K562 (cell line): ENCODE results near the gene TOM1L2. TPM values are rescaled to one million over a fixed set of nuclear protein-coding genes. Genes with fewer than 3 reads are reported as not detected.

Experiments used
- ARID1B ChIP-seq: fragments of 450-650 bp; IDR thresholded peaks from 2 replicates; pipeline ENCODE4 v1.6.1; 2016; ENCODE audit warnings: antibody characterized with exemption, mild to moderate bottlenecking, inconsistent platforms
- CEBPG ChIP-seq, 3 experiments: fragments of 200-800 bp in 1 of 3; sonication (Bioruptor generic) in 1 of 3; sonication (generic) in 1 of 3; formaldehyde crosslinking in 1 of 3; IDR thresholded peaks in 2 of 3; conservative IDR thresholded peaks in 1 of 3; 2 replicates each; pipeline versions ENCODE4 v1.6.1 to v1.8.0; 2016 to 2022; ENCODE audit warnings: missing compliant biosample characterization in 2 of 3, missing genetic modification characterization in 2 of 3, mild to moderate bottlenecking in 1 of 3, missing genetic modification reagents in 1 of 3
- CEBPZ ChIP-seq: fragments of 150-350 bp; IDR thresholded peaks from 2 replicates; pipeline ENCODE4 v1.6.1; 2014; ENCODE audit warnings: low read depth, mild to moderate bottlenecking, low read length, borderline replicate concordance
- CHD2 ChIP-seq: IDR thresholded peaks from 2 replicates; pipeline ENCODE4 v1.6.1; 2011; ENCODE audit warnings: low read depth, low read length
- CREB5 ChIP-seq: fragments of 250-450 bp; sonication (Bioruptor Pico); IDR thresholded peaks from 2 replicates; pipeline ENCODE4 v1.5.0; 2020; ENCODE audit warnings: mild to moderate bottlenecking
- DLX4 ChIP-seq: fragments of 250-450 bp; sonication (Bioruptor Pico); IDR thresholded peaks from 2 replicates; pipeline ENCODE4 v1.6.1; 2021; ENCODE audit warnings: mild to moderate bottlenecking
- EGR1 ChIP-seq: fragments of 450-650 bp; conservative IDR thresholded peaks from 2 replicates; pipeline ENCODE4 v1.6.1; 2017; ENCODE audit warnings: mild to moderate bottlenecking
- ELF4 ChIP-seq: fragments of 450-650 bp; formaldehyde crosslinking; IDR thresholded peaks from 2 replicates; pipeline ENCODE4 v1.4.0; 2022; ENCODE audit warnings: missing genetic modification characterization
- EP300 ChIP-seq: IDR thresholded peaks from 2 replicates; pipeline ENCODE4 v1.6.1; 2012; ENCODE audit warnings: low read length, improper control_type of control experiment
- HNRNPL ChIP-seq: fragments of 200-400 bp; formaldehyde crosslinking; IDR thresholded peaks from 2 replicates; pipeline ENCODE4 v1.6.1; 2017; ENCODE audit warnings: low read depth, mild to moderate bottlenecking, low read length
- KLF10 ChIP-seq: fragments of 250-450 bp; sonication (Bioruptor Pico); IDR thresholded peaks from 2 replicates; pipeline ENCODE4 v1.6.1; 2021; ENCODE audit warnings: matching md5 sums
- MTA1 ChIP-seq: fragments of 450-650 bp; IDR thresholded peaks from 2 replicates; pipeline ENCODE4 v1.6.1; 2017; ENCODE audit warnings: borderline replicate concordance
- NFE2 ChIP-seq: IDR thresholded peaks from 2 replicates; pipeline ENCODE4 v1.6.1; 2014; ENCODE audit warnings: antibody characterized with exemption, low read depth
- NFIC ChIP-seq: fragments of 450-650 bp; IDR thresholded peaks from 2 replicates; pipeline ENCODE4 v1.6.1; 2017; ENCODE audit warnings: mild to moderate bottlenecking, inconsistent platforms
- NFIX ChIP-seq: fragments of 250-450 bp; sonication (Bioruptor Pico); IDR thresholded peaks from 2 replicates; pipeline ENCODE4 v1.4.0; 2020; ENCODE audit warnings: low read depth, mild to moderate bottlenecking, moderate library complexity
- PCBP1 ChIP-seq: fragments of 200-400 bp; formaldehyde crosslinking; IDR thresholded peaks from 2 replicates; pipeline ENCODE4 v1.6.1; 2018; ENCODE audit warnings: mild to moderate bottlenecking, low read depth, low read length; ENCODE audit not compliant: poor library complexity, severe bottlenecking
- PHB2 ChIP-seq: fragments of 450-650 bp; IDR thresholded peaks from 2 replicates; pipeline ENCODE4 v1.6.1; 2017; ENCODE audit warnings: low read depth
- PHTF2 ChIP-seq: fragments of 250-450 bp; sonication (Bioruptor Pico); IDR thresholded peaks from 2 replicates; pipeline ENCODE4 v1.5.0; 2021; ENCODE audit warnings: mild to moderate bottlenecking
- POLR2A ChIP-seq: fragments of 450-650 bp; conservative IDR thresholded peaks from 2 replicates; pipeline ENCODE4 v1.6.1; 2016
- RBM15 ChIP-seq: fragments of 200-400 bp; formaldehyde crosslinking; IDR thresholded peaks from 2 replicates; pipeline ENCODE4 v1.6.1; 2018; ENCODE audit warnings: mild to moderate bottlenecking, low read length, moderate library complexity; ENCODE audit not compliant: insufficient read depth
- THRAP3 ChIP-seq: fragments of 450-650 bp; IDR thresholded peaks from 2 replicates; pipeline ENCODE4 v1.6.1; 2016; ENCODE audit warnings: mild to moderate bottlenecking, inconsistent platforms, borderline replicate concordance
- TRIM24 ChIP-seq, 2 experiments: fragments of 450-650 bp; IDR thresholded peaks; 2 replicates each; pipeline ENCODE4 v1.6.1; 2016
- ZNF695 ChIP-seq: fragments of 450-650 bp; formaldehyde crosslinking; IDR thresholded peaks from 2 replicates; pipeline ENCODE4 v1.4.0; 2020; ENCODE audit warnings: mild to moderate bottlenecking, moderate library complexity
- polyA plus RNA-seq, 8 experiments: library from polyadenylated mRNA; depleted of rRNA in 4 of 8; stranded (reverse) in 5 of 8; unstranded in 3 of 8; fragments of >200 nt; fragmentation: Nextera tagmentation in 2 of 8; fragmentation: Illumina TruSeq in 1 of 8; extraction: Ambion mirVana in 2 of 8; extraction: Trizol in 1 of 8; gene quantifications; 2 replicates each; pipeline versions ENCODE4 v1.2.1 to v1.2.3, GENCODE V29; 2011 to 2014; ENCODE audit warnings: inconsistent platforms in 1 of 8, missing spikeins in 1 of 8
- total RNA-seq, 7 experiments: library from RNA; depleted of rRNA in 6 of 7; stranded (reverse); fragments of >200 nt in 6 of 7; fragmentation: Illumina TruSeq in 2 of 7; extraction: Trizol in 2 of 7; gene quantifications; 2 replicates each; pipeline versions ENCODE4 v1.2.1 to v1.2.3, GENCODE V29; 2011 to 2021; ENCODE audit warnings: low replicate concordance in 1 of 7
- TF ChIP-seq, protein P1 (sequence below): fragments of 450-650 bp; IDR thresholded peaks from 2 replicates; pipeline ENCODE4 v1.6.1; 2017; ENCODE audit warnings: mild to moderate bottlenecking, moderate library complexity

Gene TOM1L2
- total and polyA plus RNA-seq, 9 of the 15 experiments (the other 6 are each of a cell fraction or from before 2014, with no cell fraction given) = 0.07 to 6.0 (median 2.5) TPM

GRCh38 chr17:17839791-17840707 is 132.2 kb downstream of the TOM1L2 start (continued):
- no peak for TF ChIP-seq CEBPZ
- no peak for TF ChIP-seq CHD2
- no peak for TF ChIP-seq ZNF695 (CRISPR knock-in tag)
- TF ChIP-seq KLF10 (CRISPR knock-in tag) = no peak
- no peak for TF ChIP-seq DLX4 (CRISPR knock-in tag)
- no peak for TF ChIP-seq CEBPG (CRISPR knock-in tag; IDR thresholded peaks at IDR 0.05)
- no peak for TF ChIP-seq CEBPG (tag; conservative IDR thresholded peaks at IDR 0.05 in 1 of 2, IDR thresholded peaks at IDR 0.05 in 1 of 2)
- peak; percentile 93 for TF ChIP-seq POLR2A
- no peak for TF ChIP-seq NFE2
- TF ChIP-seq NFIC = peak; percentile 43
- no peak for TF ChIP-seq EGR1
- TF ChIP-seq NFIX (CRISPR knock-in tag) = no peak
- TF ChIP-seq PCBP1 = no peak
- TF ChIP-seq MTA1 = no peak
- no peak for TF ChIP-seq PHB2
- TF ChIP-seq ELF4 (CRISPR knock-in tag) = 0 out of 2 replicates have a peak, but pooled peaks have one; percentile 7
- TF ChIP-seq CREB5 (CRISPR knock-in tag) = no peak
- TF ChIP-seq TRIM24 (IDR thresholded peaks at IDR 0.05) = no peak
- no peak for TF ChIP-seq RBM15
- TF ChIP-seq, protein P1, sequence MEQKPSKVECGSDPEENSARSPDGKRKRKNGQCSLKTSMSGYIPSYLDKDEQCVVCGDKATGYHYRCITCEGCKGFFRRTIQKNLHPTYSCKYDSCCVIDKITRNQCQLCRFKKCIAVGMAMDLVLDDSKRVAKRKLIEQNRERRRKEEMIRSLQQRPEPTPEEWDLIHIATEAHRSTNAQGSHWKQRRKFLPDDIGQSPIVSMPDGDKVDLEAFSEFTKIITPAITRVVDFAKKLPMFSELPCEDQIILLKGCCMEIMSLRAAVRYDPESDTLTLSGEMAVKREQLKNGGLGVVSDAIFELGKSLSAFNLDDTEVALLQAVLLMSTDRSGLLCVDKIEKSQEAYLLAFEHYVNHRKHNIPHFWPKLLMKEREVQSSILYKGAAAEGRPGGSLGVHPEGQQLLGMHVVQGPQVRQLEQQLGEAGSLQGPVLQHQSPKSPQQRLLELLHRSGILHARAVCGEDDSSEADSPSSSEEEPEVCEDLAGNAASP = no peak
- no peak for TF ChIP-seq PHTF2 (CRISPR knock-in tag)
- TF ChIP-seq THRAP3 = no peak
- peak; percentile 45 for TF ChIP-seq EP300
- TF ChIP-seq ARID1B = no peak; the same call in 1 of the 2 replicates
- TF ChIP-seq HNRNPL = peak; percentile 79
